Inflammatory macrophage treated with lipopolysaccharide for 4 hours (primary cell): ENCODE results near the gene FAM222A.

Experiments used
- DNase-seq: peaks from one replicate; pipeline ENCODE4 v3.0.0-alpha.2; 2020

Gene FAM222A

GRCh38 chr12:109713187-109714070 is at the start of gene FAM222A:
Gene FAM222A (plus strand): TSS chr12:109713825. CDS start chr12:109744147, 30,322 bp downstream.
- DNase-seq: peak; percentile 96

- no peak for DNase-seq
These were observed 49.2 kb upstream of the FAM222A start for GRCh38 chr12:109664402-109664801.

GRCh38 chr12:109666068-109666467 is 47.6 kb upstream of the FAM222A start:
- no peak for DNase-seq

GRCh38 chr12:109670731-109671130 is 42.9 kb upstream of the FAM222A start:
- DNase-seq: no peak

- DNase-seq: no peak
These were observed 42.1 kb upstream of the FAM222A start for GRCh38 chr12:109671502-109671901.

GRCh38 chr12:109673379-109673778 is 40.2 kb upstream of the FAM222A start:
- peak; percentile 21 for DNase-seq

GRCh38 chr12:109673884-109674283 is 39.7 kb upstream of the FAM222A start:
- DNase-seq: no peak

- no peak for DNase-seq
These were observed 38.2 kb upstream of the FAM222A start for GRCh38 chr12:109675411-109675810.

- DNase-seq: no peak
These were observed 36.3 kb upstream of the FAM222A start for GRCh38 chr12:109677279-109677691.

- no peak for DNase-seq
These were observed 34.9 kb upstream of the FAM222A start for GRCh38 chr12:109678719-109679118.

GRCh38 chr12:109679501-109680263 is 33.9 kb upstream of the FAM222A start:
- DNase-seq: peak; percentile 51

GRCh38 chr12:109680264-109681005 is 33.2 kb upstream of the FAM222A start:
- peak; percentile 83 for DNase-seq

GRCh38 chr12:109681986-109682707 is 31.5 kb upstream of the FAM222A start:
- DNase-seq: peak; percentile 10

GRCh38 chr12:109682708-109683060 is 30.9 kb upstream of the FAM222A start:
- no peak for DNase-seq

GRCh38 chr12:109683316-109683715 is 30.3 kb upstream of the FAM222A start:
- no peak for DNase-seq

GRCh38 chr12:109685574-109686447 is 27.8 kb upstream of the FAM222A start:
- no peak for DNase-seq

- DNase-seq: no peak
These were observed 27.1 kb upstream of the FAM222A start for GRCh38 chr12:109686523-109686922.

GRCh38 chr12:109687250-109687649 is 26.4 kb upstream of the FAM222A start:
- DNase-seq: no peak

- peak; percentile 89 for DNase-seq
These were observed 24.2 kb upstream of the FAM222A start for GRCh38 chr12:109689426-109689825.

- DNase-seq: no peak
These were observed 20.5 kb upstream of the FAM222A start for GRCh38 chr12:109693160-109693559.
